Tibial artery (tissue), 4 donors: ENCODE data around the gene NCKAP5.

Source experiments
- DNase-seq, 2 donors: peaks; one replicate each; pipeline ENCODE4 v3.0.0-alpha.2; 2019
- H3K27ac ChIP-seq, 2 donors: fragments of 200-600 bp; sonication (generic) in 1 of 2; 1 replicate in 1 of 2; 2 replicates in 1 of 2; pipeline ENCODE4 v1.5.1; 2018 to 2019; ENCODE audit warnings: mild to moderate bottlenecking in 1 of 2
- H3K27me3 ChIP-seq, 2 donors: fragments of 200-600 bp; sonication (generic) in 1 of 2; one replicate each; pipeline versions ENCODE4 v1.5.1 to v1.6.0; 2016 to 2019
- H3K36me3 ChIP-seq, 3 donors: fragments of 200-600 bp; sonication (generic) in 2 of 3; one replicate each; pipeline ENCODE4 v1.5.1; 2016 to 2019; ENCODE audit warnings: mild to moderate bottlenecking in 2 of 3
- H3K4me1 ChIP-seq, 4 donors: fragments of 200-600 bp; sonication (generic) in 2 of 4; 1 replicate in 3 of 4; 2 replicates in 1 of 4; pipeline ENCODE4 v1.5.1; 2016 to 2019
- H3K4me3 ChIP-seq, 2 donors: fragments of 200-600 bp; sonication (generic) in 1 of 2; 1 replicate in 1 of 2; 2 replicates in 1 of 2; pipeline ENCODE4 v1.5.1; 2018 to 2019; ENCODE audit warnings: mild to moderate bottlenecking in 2 of 2
- H3K9me3 ChIP-seq, 3 donors: fragments of 200-600 bp; sonication (generic) in 1 of 3; one replicate each; pipeline ENCODE4 v1.5.1; 2016 to 2019
- CTCF ChIP-seq, 2 experiments: fragments of 200-600 bp in 1 of 2; fragments of 450-650 bp in 1 of 2; IDR thresholded peaks; one replicate each; pipeline ENCODE4 v1.5.1; 2017 to 2019; ENCODE audit warnings: antibody characterized with exemption in 2 of 2, mild to moderate bottlenecking in 1 of 2, moderate library complexity in 1 of 2
- intact Hi-C: fragments of 100-400 bp; cut with DNase I; formaldehyde crosslinking; loops from one replicate; pipeline ENCODE4 v1.15.0; 2023; ENCODE audit warnings: low total_unique reads

Gene NCKAP5

GRCh38 chr2:133167990-133168389 is 400.3 kb downstream of the NCKAP5 start:
- DNase-seq, result no peak
- H3K4me1 ChIP-seq, result no peaks in the 10 kb centered on the region
- no peaks in the 10 kb centered on the region for H3K36me3 ChIP-seq
- no peak overlapping the region for H3K4me3 ChIP-seq
- intact Hi-C loops, result no loop called here
- no peaks in the 10 kb centered on the region for H3K27me3 ChIP-seq
- H3K27ac ChIP-seq, result no peak overlapping the region
- TF ChIP-seq CTCF (IDR thresholded peaks at IDR 0.05), result no peak
- H3K9me3 ChIP-seq, result no peaks in the 10 kb centered on the region

- no peak overlapping the region for H3K27ac ChIP-seq
- no peaks in the 10 kb centered on the region for H3K36me3 ChIP-seq
- H3K4me1 ChIP-seq, result no peaks in the 10 kb centered on the region
- no peaks in the 10 kb centered on the region for H3K9me3 ChIP-seq
- no peak overlapping the region for H3K4me3 ChIP-seq
- no peaks in the 10 kb centered on the region for H3K27me3 ChIP-seq
- DNase-seq, result no peak
- no peak for TF ChIP-seq CTCF (IDR thresholded peaks at IDR 0.05)
- intact Hi-C loops, result no loop called here
Measured at GRCh38 chr2:133167223-133167622, 401.0 kb downstream of the NCKAP5 start.

- Histone ChIP-seq H3K36me3 (no peaks in the 10 kb centered on the region), H3K27ac (no peak overlapping the region), H3K4me1 (no peaks in the 10 kb centered on the region), H3K9me3 (no peaks in the 10 kb centered on the region), H3K4me3 (no peak overlapping the region), H3K27me3 (no peaks in the 10 kb centered on the region)
- intact Hi-C loops, result no loop called here
- no peak for DNase-seq
- TF ChIP-seq CTCF (IDR thresholded peaks at IDR 0.05), result no peak
Measured at GRCh38 chr2:133166031-133166430, 402.2 kb downstream of the NCKAP5 start.

- DNase-seq, result no peak
- Histone ChIP-seq H3K9me3 (no peaks in the 10 kb centered on the region), H3K27me3 (no peaks in the 10 kb centered on the region), H3K36me3 (no peaks in the 10 kb centered on the region), H3K4me1 (no peaks in the 10 kb centered on the region), H3K27ac (no peak overlapping the region), H3K4me3 (no peak overlapping the region)
- intact Hi-C loops, result no loop called here
- TF ChIP-seq CTCF (IDR thresholded peaks at IDR 0.05), result no peak
Measured at GRCh38 chr2:133163111-133163510, 405.2 kb downstream of the NCKAP5 start.

- Histone ChIP-seq H3K4me1 (no peaks in the 10 kb centered on the region), H3K36me3 (no peaks in the 10 kb centered on the region), H3K27ac (no peak overlapping the region), H3K4me3 (no peak overlapping the region), H3K27me3 (no peaks in the 10 kb centered on the region), H3K9me3 (no peaks in the 10 kb centered on the region)
- intact Hi-C loops, result no loop called here
- DNase-seq, result no peak
- TF ChIP-seq CTCF (IDR thresholded peaks at IDR 0.05), result no peak
Measured at GRCh38 chr2:133158442-133158841, 409.8 kb downstream of the NCKAP5 start.

GRCh38 chr2:133158024-133158423 is 410.2 kb downstream of the NCKAP5 start:
- no peaks in the 10 kb centered on the region for H3K36me3 ChIP-seq
- TF ChIP-seq CTCF (IDR thresholded peaks at IDR 0.05), result no peak
- H3K9me3 ChIP-seq, result no peaks in the 10 kb centered on the region
- no peaks in the 10 kb centered on the region for H3K4me1 ChIP-seq
- no peak overlapping the region for H3K27ac ChIP-seq
- no peak for DNase-seq
- H3K4me3 ChIP-seq, result no peak overlapping the region
- H3K27me3 ChIP-seq, result no peaks in the 10 kb centered on the region
- intact Hi-C loops, result no loop called here
